Nephron progenitor cell (in vitro differentiated cells): ENCODE measurements around the gene SUMO2.

Source experiments
- DNase-seq: peaks from one replicate; pipeline ENCODE4 v3.0.0; 2021
- H3K27ac Mint-ChIP-seq: 2 replicates; pipeline ENCODE4 v1.8.0; 2021; ENCODE audit warnings: mild to moderate bottlenecking, moderate library complexity, mixed read lengths
- H3K27me3 Mint-ChIP-seq: 2 replicates; pipeline ENCODE4 v1.8.0; 2021; ENCODE audit warnings: mild to moderate bottlenecking, low read depth, mixed read lengths; ENCODE audit not compliant: poor library complexity
- H3K36me3 Mint-ChIP-seq: 2 replicates; pipeline ENCODE4 v1.8.0; 2021; ENCODE audit warnings: low read depth, mixed read lengths
- H3K4me1 Mint-ChIP-seq: 2 replicates; pipeline ENCODE4 v1.8.0; 2021; ENCODE audit warnings: mixed read lengths
- H3K4me3 Mint-ChIP-seq: 2 replicates; pipeline ENCODE4 v1.8.0; 2021; ENCODE audit warnings: mild to moderate bottlenecking, moderate library complexity, mixed read lengths
- H3K9me3 Mint-ChIP-seq: 2 replicates; pipeline ENCODE4 v1.8.0; 2021; ENCODE audit warnings: mild to moderate bottlenecking, moderate library complexity, mixed read lengths
- CTCF ChIP-seq: fragments of 200-600 bp; sonication (generic); IDR thresholded peaks from 2 replicates; pipeline ENCODE4 v1.5.0; 2021; ENCODE audit warnings: antibody characterized with exemption

The SUMO2 gene

GRCh38 chr17:75227729-75228128, 45.0 kb upstream of the SUMO2 start:
- no peak for DNase-seq
- peaks cover 68% of the 10 kb centered on the region for H3K36me3 Mint-ChIP-seq
- H3K4me1 Mint-ChIP-seq: no peaks in the 10 kb centered on the region
- H3K4me3 Mint-ChIP-seq: no peak overlapping the region
- H3K27me3 Mint-ChIP-seq: no peaks in the 10 kb centered on the region
- no peaks in the 10 kb centered on the region for H3K9me3 Mint-ChIP-seq
- H3K27ac Mint-ChIP-seq: no peak overlapping the region
- no peak for TF ChIP-seq CTCF

GRCh38 chr17:75225016-75225415, 42.3 kb upstream of the SUMO2 start:
- H3K36me3 Mint-ChIP-seq: peaks cover 59% of the 10 kb centered on the region
- H3K4me1 Mint-ChIP-seq: no peaks in the 10 kb centered on the region
- H3K27me3 Mint-ChIP-seq: no peaks in the 10 kb centered on the region
- no peak for DNase-seq
- no peak overlapping the region for H3K4me3 Mint-ChIP-seq
- no peaks in the 10 kb centered on the region for H3K9me3 Mint-ChIP-seq
- TF ChIP-seq CTCF: no peak
- no peak overlapping the region for H3K27ac Mint-ChIP-seq

- Mint-ChIP-seq H3K27ac (no peak overlapping the region), H3K4me3 (no peak overlapping the region), H3K27me3 (no peaks in the 10 kb centered on the region), H3K36me3 (peaks cover 68% of the 10 kb centered on the region), H3K9me3 (no peaks in the 10 kb centered on the region), H3K4me1 (no peaks in the 10 kb centered on the region)
- TF ChIP-seq CTCF: no peak
- no peak for DNase-seq
Observed at GRCh38 chr17:75219815-75220214, 37.1 kb upstream of the SUMO2 start.

- peaks cover 66% of the 10 kb centered on the region for H3K36me3 Mint-ChIP-seq
- no peak for DNase-seq
- TF ChIP-seq CTCF: no peak
- H3K27ac Mint-ChIP-seq: no peak overlapping the region
- H3K4me1 Mint-ChIP-seq: no peaks in the 10 kb centered on the region
- no peaks in the 10 kb centered on the region for H3K9me3 Mint-ChIP-seq
- H3K27me3 Mint-ChIP-seq: no peaks in the 10 kb centered on the region
- no peak overlapping the region for H3K4me3 Mint-ChIP-seq
Observed at GRCh38 chr17:75218131-75218530, 35.4 kb upstream of the SUMO2 start.

- peaks cover 13% of the 10 kb centered on the region for H3K4me1 Mint-ChIP-seq
- peak overlapping the region; percentile 42 for H3K27ac Mint-ChIP-seq
- H3K9me3 Mint-ChIP-seq: no peaks in the 10 kb centered on the region
- TF ChIP-seq CTCF: no peak
- no peaks in the 10 kb centered on the region for H3K27me3 Mint-ChIP-seq
- DNase-seq: no peak
- no peak overlapping the region for H3K4me3 Mint-ChIP-seq
- peaks cover 42% of the 10 kb centered on the region for H3K36me3 Mint-ChIP-seq
Observed at GRCh38 chr17:75209061-75209460, 26.3 kb upstream of the SUMO2 start.

GRCh38 chr17:75208161-75208560, 25.4 kb upstream of the SUMO2 start:
- peaks cover 36% of the 10 kb centered on the region for H3K36me3 Mint-ChIP-seq
- TF ChIP-seq CTCF: no peak
- peak overlapping the region; percentile 58 for H3K4me3 Mint-ChIP-seq
- no peaks in the 10 kb centered on the region for H3K9me3 Mint-ChIP-seq
- peaks cover 13% of the 10 kb centered on the region for H3K4me1 Mint-ChIP-seq
- no peak for DNase-seq
- H3K27me3 Mint-ChIP-seq: no peaks in the 10 kb centered on the region
- H3K27ac Mint-ChIP-seq: no peak overlapping the region
